Measurements from ENCODE around the gene EXOSC1.
"Not testable (repeated sequence)": the region's sequence is repeated elsewhere in the genome, so short reads cannot be mapped to it uniquely, and the experiment has no call there.

Gene EXOSC1

GRCh38 chr10:97434557-97434956 lies 11.2 kb downstream of the EXOSC1 start:
- WGBS = 92% methylated on average over 1 of the region's 1 CpG
- H3K9me3 ChIP-seq (ENCODE audit: insufficient read depth, low read depth, low read length) = no peaks in the 10 kb centered on the region
- H3K27ac ChIP-seq (ENCODE audit: low read depth, low read length) = no peak overlapping the region; the same call in 1 of the 2 replicates

GRCh38 chr10:97434055-97434454 lies 11.8 kb downstream of the EXOSC1 start:
- peaks cover 79% of the 10 kb centered on the region for H3K36me3 ChIP-seq (ENCODE audit: insufficient read depth, low read length)

More at GRCh38 chr10:97434557-97434956, 11.2 kb downstream of the EXOSC1 start:
- no peaks in the 10 kb centered on the region for H3K27me3 ChIP-seq (ENCODE audit: insufficient read depth, low read length)
- peaks cover 80% of the 10 kb centered on the region for H3K36me3 ChIP-seq (ENCODE audit: insufficient read depth, low read length)
- H3K4me3 ChIP-seq (ENCODE audit: low read length) = no peak overlapping the region
- no peak overlapping the region for H3K9ac ChIP-seq (ENCODE audit: low read depth, low read length)
- no peaks in the 10 kb centered on the region for H3K4me1 ChIP-seq (ENCODE audit: insufficient read depth, low read length)

GRCh38 chr10:97428572-97428981 lies 17.2 kb downstream of the EXOSC1 start:
- peaks cover 12% of the 10 kb centered on the region for H3K4me1 ChIP-seq (ENCODE audit: insufficient read depth, low read length)
- H3K27ac ChIP-seq (ENCODE audit: low read depth, low read length) = peak overlapping the region; percentile 87
- peaks cover 56% of the 10 kb centered on the region for H3K36me3 ChIP-seq (ENCODE audit: insufficient read depth, low read length)
- peak overlapping the region; percentile 99 for H3K9ac ChIP-seq (ENCODE audit: low read depth, low read length)
- no peaks in the 10 kb centered on the region for H3K27me3 ChIP-seq (ENCODE audit: insufficient read depth, low read length)
- peak overlapping the region; percentile 100 for H3K4me3 ChIP-seq (ENCODE audit: low read length)
- WGBS = 72% methylated on average over 4 of the region's 4 CpGs
- H3K9me3 ChIP-seq (ENCODE audit: insufficient read depth, low read depth, low read length) = no peaks in the 10 kb centered on the region

More at GRCh38 chr10:97434055-97434454, 11.8 kb downstream of the EXOSC1 start:
- Histone ChIP-seq H3K9me3 (ENCODE audit: insufficient read depth, low read depth, low read length) (no peaks in the 10 kb centered on the region), H3K27me3 (ENCODE audit: insufficient read depth, low read length) (no peaks in the 10 kb centered on the region), H3K9ac (ENCODE audit: low read depth, low read length) (no peak overlapping the region), H3K4me3 (ENCODE audit: low read length) (no peak overlapping the region), H3K27ac (ENCODE audit: low read depth, low read length) (no peak overlapping the region), H3K4me1 (ENCODE audit: insufficient read depth, low read length) (peaks cover 2% of the 10 kb centered on the region; the same call in 1 of the 2 replicates)

- no peaks in the 10 kb centered on the region for H3K9me3 ChIP-seq (ENCODE audit: insufficient read depth, low read depth, low read length)
- WGBS = 4% methylated on average over 8 of the region's 9 CpGs
Observed at GRCh38 chr10:97427571-97428179, 18.1 kb downstream of the EXOSC1 start.

GRCh38 chr10:97426776-97427570 lies 18.8 kb downstream of the EXOSC1 start:
- Histone ChIP-seq H3K27ac (ENCODE audit: low read depth, low read length) (peak overlapping the region; percentile 87), H3K9me3 (ENCODE audit: insufficient read depth, low read depth, low read length) (no peaks in the 10 kb centered on the region), H3K9ac (ENCODE audit: low read depth, low read length) (peak overlapping the region; percentile 99), H3K4me1 (ENCODE audit: insufficient read depth, low read length) (peaks cover 12% of the 10 kb centered on the region), H3K4me3 (ENCODE audit: low read length) (peak overlapping the region; percentile 100), H3K27me3 (ENCODE audit: insufficient read depth, low read length) (no peaks in the 10 kb centered on the region), H3K36me3 (ENCODE audit: insufficient read depth, low read length) (peaks cover 48% of the 10 kb centered on the region)
- under 1% methylated on average over 33 of the region's 34 CpGs for WGBS

More at GRCh38 chr10:97427571-97428179, 18.1 kb downstream of the EXOSC1 start:
- H3K27me3 ChIP-seq (ENCODE audit: insufficient read depth, low read length) = no peaks in the 10 kb centered on the region
- H3K9ac ChIP-seq (ENCODE audit: low read depth, low read length) = peak overlapping the region; percentile 99
- H3K4me1 ChIP-seq (ENCODE audit: insufficient read depth, low read length) = peaks cover 12% of the 10 kb centered on the region
- peak overlapping the region; percentile 87 for H3K27ac ChIP-seq (ENCODE audit: low read depth, low read length)
- H3K4me3 ChIP-seq (ENCODE audit: low read length) = peak overlapping the region; percentile 100
- peaks cover 51% of the 10 kb centered on the region for H3K36me3 ChIP-seq (ENCODE audit: insufficient read depth, low read length)

- WGBS = under 1% methylated on average over 79 of the region's 90 CpGs
- peaks cover 40% of the 10 kb centered on the region for H3K36me3 ChIP-seq (ENCODE audit: insufficient read depth, low read length)
- H3K9me3 ChIP-seq (ENCODE audit: insufficient read depth, low read depth, low read length) = no peaks in the 10 kb centered on the region
- H3K27ac ChIP-seq (ENCODE audit: low read depth, low read length) = peak within 1 kb of the TSS; percentile 87
- peak within 1 kb of the TSS; percentile 100 for H3K4me3 ChIP-seq (ENCODE audit: low read length)
- peaks cover 12% of the 10 kb centered on the region for H3K4me1 ChIP-seq (ENCODE audit: insufficient read depth, low read length)
- peak within 1 kb of the TSS; percentile 99 for H3K9ac ChIP-seq (ENCODE audit: low read depth, low read length)
- no peaks in the 10 kb centered on the region for H3K27me3 ChIP-seq (ENCODE audit: insufficient read depth, low read length)
Observed at GRCh38 chr10:97425964-97426775, 19.6 kb downstream of the EXOSC1 start, which contains the start of gene PGAM1. PGAM1 (plus strand) TSS chr10:97426191; CDS start chr10:97426308, 117 bp downstream.

GRCh38 chr10:97423757-97424098 lies 22.1 kb downstream of the EXOSC1 start:
- H3K27me3 ChIP-seq (ENCODE audit: insufficient read depth, low read length); H3K9ac ChIP-seq (ENCODE audit: low read depth, low read length); H3K9me3 ChIP-seq (ENCODE audit: insufficient read depth, low read depth, low read length); H3K4me3 ChIP-seq (ENCODE audit: low read length); H3K27ac ChIP-seq (ENCODE audit: low read depth, low read length): not testable (repeated sequence)
- Histone ChIP-seq H3K4me1 (ENCODE audit: insufficient read depth, low read length) (peaks cover 13% of the 10 kb centered on the region), H3K36me3 (ENCODE audit: insufficient read depth, low read length) (peaks cover 18% of the 10 kb centered on the region)
- WGBS = 90% methylated on average over 6 of the region's 8 CpGs

GRCh38 chr10:97416565-97416964 lies 29.2 kb downstream of the EXOSC1 start:
- Histone ChIP-seq H3K9ac (ENCODE audit: low read depth, low read length) (no peak overlapping the region), H3K4me1 (ENCODE audit: insufficient read depth, low read length) (peaks cover 12% of the 10 kb centered on the region), H3K27ac (ENCODE audit: low read depth, low read length) (no peak overlapping the region), H3K27me3 (ENCODE audit: insufficient read depth, low read length) (no peaks in the 10 kb centered on the region), H3K9me3 (ENCODE audit: insufficient read depth, low read depth, low read length) (no peaks in the 10 kb centered on the region), H3K4me3 (ENCODE audit: low read length) (no peak overlapping the region), H3K36me3 (ENCODE audit: insufficient read depth, low read length) (no peaks in the 10 kb centered on the region)
- WGBS = 94% methylated on average over 6 of the region's 6 CpGs

- Histone ChIP-seq H3K9me3 (ENCODE audit: insufficient read depth, low read depth, low read length) (no peaks in the 10 kb centered on the region), H3K27me3 (ENCODE audit: insufficient read depth, low read length) (no peaks in the 10 kb centered on the region), H3K36me3 (ENCODE audit: insufficient read depth, low read length) (no peaks in the 10 kb centered on the region), H3K4me3 (ENCODE audit: low read length) (no peak overlapping the region), H3K4me1 (ENCODE audit: insufficient read depth, low read length) (peaks cover 3% of the 10 kb centered on the region; the same call in 1 of the 2 replicates), H3K27ac (ENCODE audit: low read depth, low read length) (no peak overlapping the region), H3K9ac (ENCODE audit: low read depth, low read length) (no peak overlapping the region)
- 92% methylated on average over 10 of the region's 10 CpGs for WGBS
Observed at GRCh38 chr10:97412891-97413304, 32.9 kb downstream of the EXOSC1 start.

- no peak overlapping the region for H3K9ac ChIP-seq (ENCODE audit: low read depth, low read length)
- H3K36me3 ChIP-seq (ENCODE audit: insufficient read depth, low read length) = no peaks in the 10 kb centered on the region
- H3K27me3 ChIP-seq (ENCODE audit: insufficient read depth, low read length) = no peaks in the 10 kb centered on the region
- 93% methylated on average over 4 of the region's 4 CpGs for WGBS
- H3K27ac ChIP-seq (ENCODE audit: low read depth, low read length) = no peak overlapping the region
- peaks cover 3% of the 10 kb centered on the region; the same call in 1 of the 2 replicates for H3K4me1 ChIP-seq (ENCODE audit: insufficient read depth, low read length)
- no peak overlapping the region for H3K4me3 ChIP-seq (ENCODE audit: low read length)
- no peaks in the 10 kb centered on the region for H3K9me3 ChIP-seq (ENCODE audit: insufficient read depth, low read depth, low read length)
Observed at GRCh38 chr10:97411406-97411805, 34.4 kb downstream of the EXOSC1 start.
